IMR-90 (cell line): ENCODE results near the gene RAET1E. TPM values are rescaled to one million over a fixed set of nuclear protein-coding genes. Genes with fewer than 3 reads are reported as not detected.

ENCODE experiments used
- BHLHE40 ChIP-seq: fragments of 150-350 bp; IDR thresholded peaks from 2 replicates; pipeline ENCODE4 v1.6.1; 2016; ENCODE audit warnings: mild to moderate bottlenecking, low read depth, low read length
- FOS ChIP-seq: fragments of 150-350 bp; IDR thresholded peaks from 2 replicates; pipeline ENCODE4 v1.6.1; 2016; ENCODE audit warnings: low read depth, low read length
- NFE2L2 ChIP-seq: fragments of 150-350 bp; IDR thresholded peaks from 2 replicates; pipeline ENCODE4 v1.6.1; 2016; ENCODE audit warnings: low read depth, mild to moderate bottlenecking, low read length
- POLR2A ChIP-seq: IDR thresholded peaks from 2 replicates; pipeline ENCODE4 v1.6.1; 2012; ENCODE audit warnings: mild to moderate bottlenecking, low read depth, low read length
- RCOR1 ChIP-seq: IDR thresholded peaks from 2 replicates; pipeline ENCODE4 v1.6.1; 2012; ENCODE audit warnings: mild to moderate bottlenecking, low read length, improper control_type of control experiment; ENCODE audit not compliant: insufficient replicate concordance
- SMC3 ChIP-seq: fragments of 150-350 bp; IDR thresholded peaks from 2 replicates; pipeline ENCODE4 v1.6.1; 2016; ENCODE audit warnings: low read depth, mild to moderate bottlenecking, antibody characterized with exemption, low read length, moderate library complexity
- polyA plus RNA-seq, 3 experiments: library from polyadenylated mRNA; depleted of rRNA; stranded (reverse); fragments of >200 nt; gene quantifications; 2 replicates each; pipeline ENCODE4 v1.2.3, GENCODE V29; 2012; ENCODE audit warnings: low replicate concordance in 1 of 3
- total RNA-seq: library from RNA; depleted of rRNA; stranded (reverse); fragments of >200 nt; gene quantifications from 2 replicates; pipeline ENCODE4 v1.2.3, GENCODE V29; 2012

The RAET1E gene
- total and polyA plus RNA-seq, 2 of the 4 experiments (the other 2 are of a cell fraction) = not detected

DNA sequence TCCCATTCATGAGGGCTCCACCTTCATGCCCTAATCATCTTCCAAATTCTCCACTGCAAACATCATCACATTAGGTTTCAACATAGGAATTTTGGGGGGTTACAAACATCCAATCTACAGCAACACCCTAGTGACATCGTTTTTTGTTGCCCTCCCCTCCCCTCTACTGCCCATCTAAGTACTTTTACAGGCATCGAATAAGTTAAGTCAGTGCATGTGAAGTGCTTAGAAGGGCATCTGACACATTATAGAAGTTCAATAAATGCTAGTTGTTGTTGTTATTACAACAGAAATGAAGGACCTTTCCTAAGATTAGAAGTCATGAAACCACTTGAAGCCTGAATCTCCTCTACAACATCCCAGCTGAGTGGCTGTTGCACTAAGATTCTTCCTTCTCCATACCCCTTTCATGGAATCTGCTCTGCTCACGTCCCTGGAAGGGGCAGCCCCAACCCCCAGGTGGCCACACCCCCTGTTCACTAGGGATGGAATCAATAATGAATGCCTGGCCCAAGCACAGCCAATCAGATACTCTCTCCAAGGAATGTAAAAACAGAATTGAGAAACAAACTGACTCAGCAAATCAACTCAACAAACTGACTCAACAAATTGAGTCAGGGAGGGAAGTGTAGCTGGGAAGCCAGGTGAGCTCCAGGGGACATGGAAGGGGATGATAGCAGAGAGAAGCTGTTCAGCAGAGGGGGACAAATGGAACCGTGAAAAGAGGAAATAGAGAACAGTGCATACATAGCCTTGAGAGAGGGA, 29.9 kb downstream of the RAET1E start (continued):
- TF ChIP-seq RCOR1 (no peak), FOS (no peak), NFE2L2 (peak; percentile 58; the same call in 1 of the 2 replicates), BHLHE40 (no peak), POLR2A (no peak), SMC3 (no peak)
